DND-41 (cell line): ENCODE measurements around the gene XAF1.

Experiments used
- ATAC-seq: fragments of 200-7000 bp; cut with Tn5 transposase; 3 replicates; pipeline ENCODE4 v1.9.1; 2021; ENCODE audit warnings: low read depth; ENCODE audit not compliant: insufficient read depth
- DNase-seq: peaks from one replicate; pipeline ENCODE4 v3.0.0-alpha.2; 2020
- H2AFZ ChIP-seq: 2 replicates; pipeline ENCODE4 v1.6.0; 2012; ENCODE audit warnings: low read depth, low read length
- H3K27ac ChIP-seq: 2 replicates; pipeline ENCODE4 v1.5.1; 2012; ENCODE audit warnings: low read length, inconsistent platforms
- H3K27me3 ChIP-seq: fragments of 200-600 bp; sonication (generic); 2 replicates; pipeline ENCODE4 v1.6.0; 2012; ENCODE audit warnings: low read length, mild to moderate bottlenecking, inconsistent platforms; ENCODE audit not compliant: insufficient read depth, poor library complexity
- H3K36me3 ChIP-seq: 2 replicates; pipeline ENCODE4 v1.5.1; 2012; ENCODE audit warnings: low read length, inconsistent platforms; ENCODE audit not compliant: insufficient read depth
- H3K4me1 ChIP-seq: 2 replicates; pipeline ENCODE4 v1.5.1; 2012; ENCODE audit warnings: mild to moderate bottlenecking, low read length; ENCODE audit not compliant: insufficient read depth
- H3K4me2 ChIP-seq: 2 replicates; pipeline ENCODE4 v1.6.0; 2012; ENCODE audit warnings: mild to moderate bottlenecking, moderate library complexity, low read length, inconsistent platforms; ENCODE audit not compliant: insufficient read depth
- H3K4me3 ChIP-seq, 2 experiments: fragments of 200-600 bp in 1 of 2; shearing (Covaris generic) in 1 of 2; 2 replicates each; pipeline ENCODE4 v1.5.1; 2012 to 2016; ENCODE audit warnings: inconsistent platforms in 2 of 2, low read length in 2 of 2, mild to moderate bottlenecking in 2 of 2, low read depth in 1 of 2, moderate library complexity in 1 of 2
- H3K79me2 ChIP-seq: 2 replicates; pipeline ENCODE4 v1.6.0; 2012; ENCODE audit warnings: low read length, inconsistent platforms; ENCODE audit not compliant: insufficient read depth
- H3K9ac ChIP-seq: 2 replicates; pipeline ENCODE4 v1.6.0; 2012; ENCODE audit warnings: low read depth, mild to moderate bottlenecking, inconsistent platforms, low read length, moderate library complexity
- H3K9me3 ChIP-seq: 2 replicates; pipeline ENCODE4 v1.5.1; 2012; ENCODE audit warnings: low read length, moderate library complexity, mild to moderate bottlenecking, inconsistent platforms; ENCODE audit not compliant: insufficient read depth, severe bottlenecking
- H4K20me1 ChIP-seq: 2 replicates; pipeline ENCODE4 v1.6.0; 2012; ENCODE audit warnings: low read length; ENCODE audit not compliant: insufficient read depth
- EZH2 ChIP-seq: IDR thresholded peaks from 3 replicates; pipeline ENCODE4 v1.6.1; 2012; ENCODE audit warnings: borderline replicate concordance, low read depth, mild to moderate bottlenecking, moderate library complexity, low read length, inconsistent platforms; ENCODE audit not compliant: severe bottlenecking
- TF ChIP-seq, protein P1 (sequence below): IDR thresholded peaks from 2 replicates; pipeline ENCODE4 v1.5.1; 2012; ENCODE audit warnings: borderline replicate concordance, low read length, moderate library complexity, mild to moderate bottlenecking; ENCODE audit not compliant: poor library complexity, severe bottlenecking; ENCODE audit errors: extremely low read depth

The XAF1 gene

DNA sequence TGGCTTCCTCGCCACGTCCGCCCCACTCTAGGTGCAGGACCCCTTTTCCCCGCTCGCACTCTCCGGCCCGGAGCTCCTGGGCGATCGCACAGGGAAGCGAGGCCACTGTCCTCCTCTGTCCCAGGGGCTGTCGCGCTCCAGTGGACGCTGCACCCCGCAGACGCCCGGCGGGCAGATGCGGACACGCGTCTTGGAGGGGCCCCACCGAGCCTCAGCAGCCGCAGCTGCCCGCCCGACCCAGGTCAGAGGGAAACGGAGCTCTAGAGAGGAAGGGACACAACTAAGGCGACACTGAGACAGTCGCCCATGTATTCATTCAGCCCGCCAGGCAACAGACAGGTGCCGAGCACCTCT lies 42.0 kb upstream of the XAF1 start:
- no peak for ATAC-seq
- no peak overlapping the region for H3K4me2 ChIP-seq
- H3K27ac ChIP-seq, result no peak overlapping the region
- TF ChIP-seq, protein P1, sequence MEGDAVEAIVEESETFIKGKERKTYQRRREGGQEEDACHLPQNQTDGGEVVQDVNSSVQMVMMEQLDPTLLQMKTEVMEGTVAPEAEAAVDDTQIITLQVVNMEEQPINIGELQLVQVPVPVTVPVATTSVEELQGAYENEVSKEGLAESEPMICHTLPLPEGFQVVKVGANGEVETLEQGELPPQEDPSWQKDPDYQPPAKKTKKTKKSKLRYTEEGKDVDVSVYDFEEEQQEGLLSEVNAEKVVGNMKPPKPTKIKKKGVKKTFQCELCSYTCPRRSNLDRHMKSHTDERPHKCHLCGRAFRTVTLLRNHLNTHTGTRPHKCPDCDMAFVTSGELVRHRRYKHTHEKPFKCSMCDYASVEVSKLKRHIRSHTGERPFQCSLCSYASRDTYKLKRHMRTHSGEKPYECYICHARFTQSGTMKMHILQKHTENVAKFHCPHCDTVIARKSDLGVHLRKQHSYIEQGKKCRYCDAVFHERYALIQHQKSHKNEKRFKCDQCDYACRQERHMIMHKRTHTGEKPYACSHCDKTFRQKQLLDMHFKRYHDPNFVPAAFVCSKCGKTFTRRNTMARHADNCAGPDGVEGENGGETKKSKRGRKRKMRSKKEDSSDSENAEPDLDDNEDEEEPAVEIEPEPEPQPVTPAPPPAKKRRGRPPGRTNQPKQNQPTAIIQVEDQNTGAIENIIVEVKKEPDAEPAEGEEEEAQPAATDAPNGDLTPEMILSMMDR, result no peak
- no peak for TF ChIP-seq EZH2
- H4K20me1 ChIP-seq, result no peaks in the 10 kb centered on the region
- H3K79me2 ChIP-seq, result no peaks in the 10 kb centered on the region
- H3K9ac ChIP-seq, result no peak overlapping the region
- H3K27me3 ChIP-seq, result no peaks in the 10 kb centered on the region
- DNase-seq, result no peak
- H2AFZ ChIP-seq, result no peak overlapping the region
- no peaks in the 10 kb centered on the region for H3K4me1 ChIP-seq
- no peak overlapping the region for H3K4me3 ChIP-seq
- no peaks in the 10 kb centered on the region for H3K36me3 ChIP-seq
- no peaks in the 10 kb centered on the region for H3K9me3 ChIP-seq

DNA sequence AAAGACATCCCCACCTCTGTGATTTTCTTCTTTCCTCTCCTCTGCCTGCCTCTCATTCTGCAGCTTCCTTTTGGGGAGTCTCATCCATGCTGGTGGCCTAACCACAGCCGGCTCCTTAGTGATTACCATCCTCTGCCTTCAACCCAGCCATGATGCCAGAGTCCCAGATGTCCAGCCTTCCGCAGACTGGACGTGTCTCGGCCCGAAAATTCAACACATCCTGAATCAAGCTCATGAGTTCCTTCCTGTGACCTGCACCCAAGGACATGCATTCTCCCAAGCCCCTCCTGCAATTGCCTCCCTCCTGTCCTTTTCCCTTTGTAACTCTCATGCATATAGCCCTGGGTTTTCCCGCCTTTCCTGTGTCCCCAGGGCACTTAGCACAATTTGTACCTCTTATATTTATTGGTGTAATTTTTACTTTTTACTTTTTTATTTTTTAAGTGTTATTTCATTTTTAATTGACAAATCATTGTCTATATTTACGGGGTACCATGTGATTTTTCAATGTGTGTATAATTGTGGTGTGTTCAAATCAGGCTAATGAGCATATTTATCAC lies 41.5 kb upstream of the XAF1 start:
- no peak overlapping the region for H3K4me2 ChIP-seq
- H3K36me3 ChIP-seq, result no peaks in the 10 kb centered on the region
- ATAC-seq, result no peak
- no peak overlapping the region for H2AFZ ChIP-seq
- no peak overlapping the region for H3K4me3 ChIP-seq
- no peak overlapping the region for H3K27ac ChIP-seq
- no peaks in the 10 kb centered on the region for H3K9me3 ChIP-seq
- H3K4me1 ChIP-seq, result no peaks in the 10 kb centered on the region
- no peaks in the 10 kb centered on the region for H3K27me3 ChIP-seq
- TF ChIP-seq, protein P1, result no peak
- TF ChIP-seq EZH2, result no peak
- H4K20me1 ChIP-seq, result no peaks in the 10 kb centered on the region
- no peak for DNase-seq
- H3K9ac ChIP-seq, result no peak overlapping the region
- H3K79me2 ChIP-seq, result no peaks in the 10 kb centered on the region

GRCh38 chr17:6716736-6717135 lies 39.1 kb upstream of the XAF1 start:
- TF ChIP-seq, protein P1, result no peak
- no peak for TF ChIP-seq EZH2
- Histone ChIP-seq H3K79me2 (no peaks in the 10 kb centered on the region), H3K36me3 (no peaks in the 10 kb centered on the region), H3K9ac (no peak overlapping the region), H4K20me1 (no peaks in the 10 kb centered on the region), H3K9me3 (no peaks in the 10 kb centered on the region), H3K4me2 (no peak overlapping the region), H3K4me1 (no peaks in the 10 kb centered on the region), H3K4me3 (no peak overlapping the region), H3K27ac (no peak overlapping the region), H2AFZ (no peak overlapping the region), H3K27me3 (peaks cover 5% of the 10 kb centered on the region)
- DNase-seq (no peak), ATAC-seq (no peak)

DNA sequence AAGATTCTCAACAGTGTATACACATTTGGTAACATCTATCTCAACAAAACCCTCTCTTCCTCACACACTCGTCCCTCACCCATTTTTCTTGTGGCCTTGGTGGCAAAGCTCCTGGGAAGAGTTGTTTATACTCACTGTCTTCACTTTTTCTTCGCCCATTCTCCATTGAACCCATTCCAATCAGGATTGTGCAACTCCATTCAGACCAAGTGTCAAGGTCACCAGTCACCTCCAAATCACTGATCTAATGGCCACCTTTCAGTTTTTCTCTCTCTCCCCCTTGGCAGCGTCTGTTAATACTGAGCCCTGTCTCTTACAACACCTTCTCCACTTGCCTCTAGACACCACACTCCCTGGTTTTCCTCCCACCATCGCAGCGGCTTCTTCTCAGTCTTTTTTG lies 34.1 kb upstream of the XAF1 start:
- TF ChIP-seq, protein P1, result no peak
- TF ChIP-seq EZH2, result no peak
- peaks cover 12% of the 10 kb centered on the region for H3K27me3 ChIP-seq

More for the DNA sequence above, 34.1 kb upstream of the XAF1 start:
- DNase-seq, result no peak
- no peak for ATAC-seq
- no peak overlapping the region for H3K9ac ChIP-seq
- H3K9me3 ChIP-seq, result no peaks in the 10 kb centered on the region
- H4K20me1 ChIP-seq, result no peaks in the 10 kb centered on the region
- H3K4me3 ChIP-seq, result no peak overlapping the region
- no peak overlapping the region for H2AFZ ChIP-seq
- no peak overlapping the region for H3K27ac ChIP-seq
- H3K4me1 ChIP-seq, result no peaks in the 10 kb centered on the region
- H3K79me2 ChIP-seq, result no peaks in the 10 kb centered on the region
- H3K36me3 ChIP-seq, result no peaks in the 10 kb centered on the region
- H3K4me2 ChIP-seq, result no peak overlapping the region
